K562 (cell line): ENCODE data around the gene RRAGD. TPM values are rescaled to one million over a fixed set of nuclear protein-coding genes. Genes with fewer than 3 reads are reported as not detected.

Source experiments
- ATAC-seq: fragments of 200-7000 bp; cut with Tn5 transposase; 3 replicates; pipeline ENCODE4 v1.9.1; 2020; ENCODE audit warnings: moderate library complexity
- BruUV-seq: library from RNA; stranded (reverse); fragments of 400-500 nt; replicated peaks from 2 replicates; lab custom pipeline; 2021; lab: Mats Ljungman, UMichigan
- CTCF ChIA-PET: fragments of 300-600 bp; formaldehyde crosslinking; extraction: SDS; loops from one replicate; lab custom pipeline; 2021; ENCODE audit warnings: low intra/inter-chr PET ratio; lab: Yijun Ruan, JAX
- POLR2A ChIA-PET: fragments of 300-600, 350-650 bp; sonication (Branson Sonifier 250); formaldehyde crosslinking; extraction: SDS; loops from one replicate; lab custom pipeline; 2021; ENCODE audit warnings: antibody characterized with exemption, inconsistent platforms; lab: Yijun Ruan, JAX
- DNase-seq, 4 experiments: peaks; one replicate each; pipeline versions ENCODE4 v3.0.0 to v3.0.0-alpha.2; 2011 to 2018; ENCODE audit warnings: low spot score in 3 of 4, mixed read lengths in 3 of 4; ENCODE audit errors: extremely low read depth in 1 of 4
- FAIRE-seq: peaks from 2 replicates; lab custom pipeline; 2011; peaks lifted over from hg19 to GRCh38; lab: Jason Lieb, UNC
- H2AFZ ChIP-seq: 2 replicates; pipeline ENCODE4 v1.6.0; 2011; ENCODE audit warnings: low read depth, low read length, control low read depth, inconsistent platforms
- H3K27ac ChIP-seq: fragments of 200-600 bp; 3 replicates; pipeline ENCODE4 v1.8.0; 2011; ENCODE audit warnings: low read depth, mild to moderate bottlenecking, control low read depth, inconsistent platforms, low read length, moderate library complexity, mixed read lengths; ENCODE audit errors: extremely low read depth
- H3K27me3 ChIP-seq, 2 experiments: fragments of 300-600 bp in 1 of 2; 2 replicates in 1 of 2; 3 replicates in 1 of 2; pipeline versions ENCODE4 v1.6.0 to v1.8.0; 2011; ENCODE audit warnings: inconsistent platforms in 2 of 2, low read length in 2 of 2, mild to moderate bottlenecking in 1 of 2, mixed read lengths in 1 of 2, moderate library complexity in 1 of 2; ENCODE audit not compliant: control insufficient read depth in 2 of 2, insufficient read depth in 2 of 2
- H3K36me3 ChIP-seq: fragments of 300-600 bp; 3 replicates; pipeline ENCODE4 v1.8.0; 2011; ENCODE audit warnings: mild to moderate bottlenecking, low read length, inconsistent platforms; ENCODE audit not compliant: control insufficient read depth, insufficient read depth
- H3K4me1 ChIP-seq, 2 experiments: fragments of 200-600 bp in 1 of 2; replicated peaks in 1 of 2; 2 replicates in 1 of 2; 3 replicates in 1 of 2; pipeline versions ENCODE4 v1.5.1 to v1.8.0; 2011; ENCODE audit warnings: inconsistent platforms in 2 of 2, low read length in 2 of 2, mild to moderate bottlenecking in 1 of 2, mixed read lengths in 1 of 2, moderate library complexity in 1 of 2; ENCODE audit not compliant: control insufficient read depth in 2 of 2, insufficient read depth in 2 of 2
- H3K4me2 ChIP-seq: 2 replicates; pipeline ENCODE4 v1.6.1; 2011; ENCODE audit warnings: low read length, control low read depth, inconsistent platforms, mixed read lengths; ENCODE audit not compliant: insufficient read depth
- H3K4me3 ChIP-seq: fragments of 200-600 bp; sonication (generic), shearing (Covaris generic); 2 replicates; pipeline ENCODE4 v1.5.1; 2016; ENCODE audit warnings: control low read depth, inconsistent platforms
- H3K79me2 ChIP-seq: fragments of 200-600 bp; 3 replicates; pipeline ENCODE4 v1.8.0; 2011; ENCODE audit warnings: low read length, inconsistent platforms; ENCODE audit not compliant: control insufficient read depth, insufficient read depth
- H3K9ac ChIP-seq, 2 experiments: 2 replicates each; pipeline versions ENCODE4 v1.6.0 to v1.6.1; 2011; ENCODE audit warnings: low read depth in 2 of 2, low read length in 2 of 2, control low read depth in 1 of 2, inconsistent platforms in 1 of 2, mild to moderate bottlenecking in 1 of 2, mixed read lengths in 1 of 2; ENCODE audit not compliant: insufficient read depth in 1 of 2
- H3K9me1 ChIP-seq: one replicate; pipeline ENCODE4 v1.6.0; 2011; ENCODE audit warnings: inconsistent platforms, mild to moderate bottlenecking, low read length, moderate library complexity; ENCODE audit not compliant: control insufficient read depth, insufficient read depth
- H3K9me3 ChIP-seq: replicated peaks from 2 replicates; pipeline ENCODE4 v1.5.1; 2011; ENCODE audit warnings: low read depth, low read length, inconsistent platforms; ENCODE audit not compliant: control insufficient read depth, insufficient read depth
- H4K20me1 ChIP-seq: replicated peaks from 2 replicates; pipeline ENCODE4 v1.6.1; 2011; ENCODE audit warnings: low read length, inconsistent platforms, mixed read lengths; ENCODE audit not compliant: control insufficient read depth, insufficient read depth
- ARID2 ChIP-seq: fragments of 450-650 bp; IDR thresholded peaks from 2 replicates; pipeline ENCODE4 v1.6.1; 2017; ENCODE audit warnings: antibody characterized with exemption, mild to moderate bottlenecking
- CTBP1 ChIP-seq: fragments of 450-650 bp; IDR thresholded peaks from 2 replicates; pipeline ENCODE4 v1.6.1; 2016; ENCODE audit warnings: borderline replicate concordance
- GMEB1 ChIP-seq: fragments of 250-450 bp; sonication (Bioruptor Pico); IDR thresholded peaks from 2 replicates; pipeline ENCODE4 v1.4.0; 2020; ENCODE audit warnings: mild to moderate bottlenecking
- HDAC2 ChIP-seq: fragments of 450-650 bp; IDR thresholded peaks from 2 replicates; pipeline ENCODE4 v1.6.1; 2016; ENCODE audit warnings: mild to moderate bottlenecking
- KAT8 ChIP-seq: fragments of 450-650 bp; IDR thresholded peaks from 2 replicates; pipeline ENCODE4 v1.6.1; 2016; ENCODE audit warnings: low read depth, mild to moderate bottlenecking
- MAFG ChIP-seq: fragments of 450-650 bp; conservative IDR thresholded peaks from 2 replicates; pipeline ENCODE4 v1.6.1; 2016; ENCODE audit warnings: missing genetic modification characterization, missing compliant biosample characterization
- MCM3 ChIP-seq: fragments of 450-650 bp; IDR thresholded peaks from 2 replicates; pipeline ENCODE4 v1.6.1; 2016
- MXI1 ChIP-seq: IDR thresholded peaks from 2 replicates; pipeline ENCODE4 v1.6.1; 2011; ENCODE audit warnings: low read depth, mild to moderate bottlenecking, improper control_type of control experiment, low read length
- ZBED1 ChIP-seq: IDR thresholded peaks from 2 replicates; pipeline ENCODE4 v1.6.1; 2014
- ZNF239 ChIP-seq: fragments of 250-450 bp; sonication (Bioruptor Pico); IDR thresholded peaks from 2 replicates; pipeline ENCODE4 v1.4.0; 2020; ENCODE audit warnings: mild to moderate bottlenecking
- ZNF551 ChIP-seq: fragments of 250-450 bp; sonication (Bioruptor Pico); IDR thresholded peaks from 2 replicates; pipeline ENCODE4 v1.5.0; 2021; ENCODE audit warnings: mild to moderate bottlenecking, moderate library complexity
- WGBS: fragments of 100-300 bp; shearing (Covaris generic); methylation state at CpG from one replicate; pipeline ENCODE4 v1.1.6; 2016; ENCODE audit warnings: low coverage, mixed read lengths; ENCODE audit not compliant: insufficient coverage; ENCODE audit errors: missing lambda C conversion rate; 5-methylcytosine and 5-hydroxymethylcytosine counted together
- in situ Hi-C: fragments of 300-500 bp; cut with MboI; formaldehyde crosslinking; loops from 4 replicates; pipeline ENCODE4 v1.15.0; 2018; ENCODE audit warnings: inconsistent platforms, mixed read lengths
- intact Hi-C: fragments of 100-400 bp; cut with micrococcal nuclease; formaldehyde crosslinking; loops from 2 replicates; pipeline ENCODE4 v1.14.2; 2022
- polyA plus RNA-seq, 8 experiments: library from polyadenylated mRNA; depleted of rRNA in 4 of 8; stranded (reverse) in 5 of 8; unstranded in 3 of 8; fragments of >200 nt; fragmentation: Nextera tagmentation in 2 of 8; fragmentation: Illumina TruSeq in 1 of 8; extraction: Ambion mirVana in 2 of 8; extraction: Trizol in 1 of 8; gene quantifications; 2 replicates each; pipeline versions ENCODE4 v1.2.1 to v1.2.3, GENCODE V29; 2011 to 2014; ENCODE audit warnings: inconsistent platforms in 1 of 8, missing spikeins in 1 of 8
- total RNA-seq, 7 experiments: library from RNA; depleted of rRNA in 6 of 7; stranded (reverse); fragments of >200 nt in 6 of 7; fragmentation: Illumina TruSeq in 2 of 7; extraction: Trizol in 2 of 7; gene quantifications; 2 replicates each; pipeline versions ENCODE4 v1.2.1 to v1.2.3, GENCODE V29; 2011 to 2021; ENCODE audit warnings: low replicate concordance in 1 of 7

The RRAGD gene
- total and polyA plus RNA-seq, 9 of the 15 experiments (the other 6 are each of a cell fraction or from before 2014, with no cell fraction given) = 0.03 to 0.07 (median 0.04) TPM; not detected in 6

GRCh38 chr6:89409461-89410035, 2.5 kb downstream of the RRAGD start:
- H3K27ac ChIP-seq = no peak overlapping the region
- 16% methylated on average over 7 of the region's 7 CpGs for WGBS
- H3K4me1 ChIP-seq = peaks cover 0 to 17% of the 10 kb centered on the region in 2 experiments; a peak in 2 of 5 replicates
- CTCF ChIA-PET = no interaction called here
- no peak for DNase-seq
- no peak overlapping the region for H3K9ac ChIP-seq
- POLR2A ChIA-PET = no interaction called here
- no peak for FAIRE-seq
- no peak overlapping the region for H3K4me2 ChIP-seq
- no peaks in the 10 kb centered on the region for H3K9me3 ChIP-seq
- H4K20me1 ChIP-seq = 0 out of 2 replicates have a peak, but pooled peaks cover 3% of the 10 kb centered on the region
- TF ChIP-seq ZNF239 (CRISPR knock-in tag) (peak; percentile 83), KAT8 (no peak)
- H3K27me3 ChIP-seq = peaks cover 32 to 52% of the 10 kb centered on the region in 2 experiments
- no peaks in the 10 kb centered on the region for H3K79me2 ChIP-seq
- in situ Hi-C loops (no loop called here), intact Hi-C loops (no loop called here)
- no TSS peak for BruUV-seq
- no peak for ATAC-seq
- H3K36me3 ChIP-seq = no peaks in the 10 kb centered on the region
- H2AFZ ChIP-seq = no peak overlapping the region
- H3K9me1 ChIP-seq = peaks cover 2% of the 10 kb centered on the region
- no peak overlapping the region for H3K4me3 ChIP-seq

GRCh38 chr6:89406141-89406540, 5.9 kb downstream of the RRAGD start:
- intact Hi-C loops = no loop called here
- H3K9me1 ChIP-seq = peaks cover 2% of the 10 kb centered on the region
- peaks cover 0 to 3% of the 10 kb centered on the region in 2 experiments; a peak in 2 of 5 replicates for H3K4me1 ChIP-seq
- FAIRE-seq = no peak
- H3K9me3 ChIP-seq = no peaks in the 10 kb centered on the region
- H3K79me2 ChIP-seq = no peaks in the 10 kb centered on the region
- no peak overlapping the region for H3K4me3 ChIP-seq
- H4K20me1 ChIP-seq = 0 out of 2 replicates have a peak, but pooled peaks cover 4% of the 10 kb centered on the region
- H3K4me2 ChIP-seq = no peak overlapping the region
- ATAC-seq = no peak
- POLR2A ChIA-PET = no interaction called here
- CTCF ChIA-PET = no interaction called here
- DNase-seq = no peak
- H3K27me3 ChIP-seq = peaks cover 20 to 41% of the 10 kb centered on the region in 2 experiments; a peak in 4 of 5 replicates
- no peak for TF ChIP-seq ZNF551
- TF ChIP-seq CTBP1 = no peak
- no peak for TF ChIP-seq GMEB1 (CRISPR knock-in tag)
- no peak for TF ChIP-seq MAFG (tag)
- no peak for TF ChIP-seq ARID2
- TF ChIP-seq HDAC2 = no peak
- no peak for TF ChIP-seq MXI1
- no peak for TF ChIP-seq ZBED1
- TF ChIP-seq MCM3 = no peak
- BruUV-seq = no TSS peak
- H3K9ac ChIP-seq = no peak overlapping the region
- WGBS = 0% methylated on average over 10 of the region's 10 CpGs
- no peak overlapping the region for H3K27ac ChIP-seq
- H3K36me3 ChIP-seq = no peaks in the 10 kb centered on the region
- H2AFZ ChIP-seq = no peak overlapping the region
- in situ Hi-C loops = no loop called here
